GM19438 (cell line): ENCODE data around the gene CAD.
"Not testable (repeated sequence)": the region's sequence is repeated elsewhere in the genome, so short reads cannot be mapped to it uniquely, and the experiment has no call there.

Experiments used
- ATAC-seq: cut with Tn5 transposase; IDR thresholded peaks from one replicate; pipeline ENCODE4 v1.9.1; 2021; ENCODE audit warnings: low read depth; ENCODE audit not compliant: unreplicated experiment

The CAD gene

DNA sequence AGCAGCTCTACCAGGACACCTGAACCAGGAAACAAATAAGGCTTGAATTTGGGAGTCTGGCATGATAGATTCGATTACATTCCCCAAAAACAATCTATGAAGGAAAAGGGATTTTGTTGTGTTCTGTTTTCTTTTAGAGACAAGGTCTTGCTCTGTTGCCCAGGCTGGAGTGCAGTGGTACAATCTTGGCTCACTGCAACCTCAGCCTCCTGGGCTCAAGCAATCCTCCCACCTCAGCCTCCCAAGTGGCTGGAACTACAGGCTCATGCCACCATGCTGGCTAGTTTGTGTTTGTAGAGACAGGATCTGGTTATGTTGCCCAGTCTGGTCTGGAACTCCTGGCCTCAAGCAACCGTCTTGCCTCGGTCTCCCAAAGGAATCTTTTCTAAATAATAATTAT lies 19.1 kb upstream of the CAD start:
- not testable (repeated sequence) for ATAC-seq

DNA sequence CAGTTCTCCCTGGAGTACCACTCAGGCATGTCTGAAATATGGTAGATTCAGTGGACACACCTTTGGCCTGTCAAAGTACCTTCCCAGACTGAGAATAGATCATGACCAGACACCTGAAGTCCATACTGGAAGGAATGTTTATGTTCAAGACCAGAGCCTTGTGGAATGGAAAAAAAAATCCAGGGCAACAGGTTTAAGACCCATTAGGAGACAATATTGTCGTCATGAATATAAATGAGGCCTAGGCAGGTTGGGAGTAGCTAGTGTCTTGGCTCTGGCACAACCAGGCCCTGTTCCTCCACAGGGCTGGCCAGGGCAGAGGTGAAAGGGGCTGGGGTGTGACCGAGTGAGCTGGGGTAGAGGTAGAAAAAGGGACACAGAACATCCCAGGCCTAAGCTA lies 18.5 kb upstream of the CAD start:
- no peak for ATAC-seq

DNA sequence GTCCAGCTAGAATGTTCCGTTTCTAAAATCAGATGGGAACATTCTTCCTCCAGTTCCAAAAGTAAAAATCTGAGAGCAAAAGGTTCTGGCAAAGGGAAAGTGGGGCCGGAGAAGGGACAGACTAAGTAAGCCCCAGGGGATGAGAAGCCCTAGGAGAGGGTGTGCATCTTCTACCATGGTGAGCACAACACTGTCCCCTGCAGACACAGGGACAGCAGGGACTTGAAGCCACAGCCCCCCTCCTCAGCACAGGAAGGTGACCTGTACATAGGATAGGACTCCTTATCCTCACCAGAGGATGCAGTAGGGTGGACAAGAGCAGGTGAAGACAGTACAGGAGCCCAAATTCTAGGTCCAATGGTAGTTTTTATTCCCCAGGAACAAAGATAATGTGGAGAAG lies 17.9 kb upstream of the CAD start:
- no peak for ATAC-seq

DNA sequence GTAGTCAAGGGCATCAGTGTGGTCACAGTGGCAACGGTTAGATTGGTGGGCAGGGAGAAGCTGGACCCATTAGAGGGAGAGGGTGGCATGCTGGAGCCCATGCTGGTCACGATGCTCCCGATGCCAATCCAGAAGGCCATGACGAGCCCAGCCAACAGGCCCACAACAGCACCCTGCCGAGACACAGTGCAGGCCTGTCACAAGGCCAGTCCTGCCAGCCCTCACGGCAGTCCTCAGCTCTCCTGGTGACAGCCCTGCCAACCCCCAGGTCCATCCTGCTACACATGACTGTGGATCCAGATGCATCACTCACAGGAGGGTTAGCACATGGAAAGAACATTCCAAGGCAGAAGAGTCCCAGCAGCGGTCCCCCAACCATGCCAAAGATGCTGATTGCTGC lies 15.5 kb upstream of the CAD start:
- no peak for ATAC-seq

DNA sequence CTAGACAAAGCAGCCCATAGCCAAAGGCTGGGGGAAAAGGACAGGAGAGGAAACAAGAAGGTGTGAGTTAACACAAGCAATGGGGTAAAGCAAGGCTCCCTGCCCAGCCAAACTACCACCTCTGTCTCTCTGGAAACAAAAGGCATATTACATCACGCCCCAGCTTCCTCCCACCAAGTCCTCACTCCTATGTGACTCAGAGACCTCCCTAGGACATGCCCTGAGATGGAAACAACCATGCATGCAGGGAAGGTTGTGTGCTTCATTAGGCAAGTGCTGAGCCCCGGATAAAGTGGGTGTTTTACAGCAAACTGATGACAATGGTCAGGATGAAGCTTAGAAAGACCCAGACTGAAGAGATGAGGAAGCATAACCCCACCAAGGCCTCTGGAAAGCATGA lies 14.3 kb upstream of the CAD start:
- no peak for ATAC-seq

DNA sequence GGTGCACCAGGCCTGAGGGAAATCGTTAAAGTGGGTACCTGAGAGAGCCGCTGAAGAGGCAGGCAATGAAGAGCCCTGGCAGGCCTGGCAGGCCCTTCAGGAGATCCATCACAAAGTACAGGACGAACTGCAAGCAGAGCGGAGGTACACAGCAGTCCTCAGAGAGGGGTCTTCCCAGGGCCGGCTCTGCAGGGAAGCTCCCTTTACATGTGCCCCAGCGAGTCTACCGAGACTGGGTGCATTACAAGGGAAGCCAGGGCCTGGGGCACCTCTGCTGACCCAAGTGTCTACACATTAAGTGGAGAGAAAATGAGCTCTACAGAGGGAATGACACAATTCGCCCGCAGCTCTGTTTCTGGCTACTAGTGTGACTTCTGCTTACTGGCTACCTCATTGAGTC lies 13.4 kb upstream of the CAD start:
- ATAC-seq = no peak

DNA sequence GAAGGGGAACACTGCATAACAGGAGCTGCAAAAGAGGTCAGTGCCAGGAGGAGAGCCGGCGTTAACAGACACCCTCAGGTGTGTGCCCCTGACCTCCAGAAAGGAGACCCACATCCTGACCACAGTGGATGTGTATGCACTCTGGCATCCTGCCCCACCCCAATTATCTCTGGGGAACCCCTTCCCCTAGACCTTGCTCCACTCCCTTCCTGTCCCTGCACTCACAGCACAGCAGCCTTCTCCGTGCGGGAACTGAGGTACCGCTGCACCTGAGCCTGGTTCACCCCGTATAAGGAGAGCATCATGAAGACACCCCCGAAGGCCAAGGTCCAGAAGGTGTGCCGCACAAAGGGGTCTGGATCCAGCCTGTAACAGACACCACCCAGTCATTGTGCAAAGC lies 12.6 kb upstream of the CAD start:
- ATAC-seq = no peak

DNA sequence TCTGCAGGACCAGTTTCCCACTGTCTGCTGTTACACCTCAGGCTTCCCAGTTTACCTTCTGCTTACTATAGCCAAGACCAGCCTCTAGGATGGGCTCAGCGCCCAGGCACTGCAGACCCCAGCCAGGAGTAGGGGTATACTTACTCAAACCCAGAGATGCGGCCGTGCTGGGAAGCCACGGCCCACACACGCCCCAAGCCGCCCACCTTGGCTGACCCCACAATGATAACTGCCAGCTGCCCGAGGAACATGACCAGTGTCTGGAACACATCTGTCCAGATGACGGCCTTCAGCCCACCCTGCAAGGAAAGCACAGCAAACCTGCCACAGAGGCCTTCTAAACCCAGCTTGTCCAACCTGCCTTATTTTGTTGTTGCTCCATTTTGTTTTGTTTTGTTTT lies 12.0 kb upstream of the CAD start:
- ATAC-seq = no peak

DNA sequence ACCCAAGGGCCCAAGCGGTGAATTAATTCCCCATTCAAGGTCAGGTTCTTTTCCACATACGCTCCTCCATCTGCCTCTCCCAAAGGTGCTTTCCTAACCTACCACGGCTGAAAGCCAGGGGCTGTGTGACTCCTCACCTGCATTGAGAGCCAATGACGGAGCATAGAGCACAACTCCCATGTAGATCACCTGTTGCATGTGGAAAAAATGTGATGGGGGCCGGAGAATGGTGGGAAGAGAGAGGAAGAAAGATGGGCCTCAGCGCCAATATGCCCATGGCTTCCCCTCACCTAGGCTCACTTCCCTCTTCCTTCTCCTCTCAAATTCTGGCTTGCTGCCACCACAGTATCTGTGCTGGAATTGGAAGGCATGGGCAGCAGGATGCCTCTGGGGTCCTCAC lies 10.8 kb upstream of the CAD start:
- no peak for ATAC-seq

DNA sequence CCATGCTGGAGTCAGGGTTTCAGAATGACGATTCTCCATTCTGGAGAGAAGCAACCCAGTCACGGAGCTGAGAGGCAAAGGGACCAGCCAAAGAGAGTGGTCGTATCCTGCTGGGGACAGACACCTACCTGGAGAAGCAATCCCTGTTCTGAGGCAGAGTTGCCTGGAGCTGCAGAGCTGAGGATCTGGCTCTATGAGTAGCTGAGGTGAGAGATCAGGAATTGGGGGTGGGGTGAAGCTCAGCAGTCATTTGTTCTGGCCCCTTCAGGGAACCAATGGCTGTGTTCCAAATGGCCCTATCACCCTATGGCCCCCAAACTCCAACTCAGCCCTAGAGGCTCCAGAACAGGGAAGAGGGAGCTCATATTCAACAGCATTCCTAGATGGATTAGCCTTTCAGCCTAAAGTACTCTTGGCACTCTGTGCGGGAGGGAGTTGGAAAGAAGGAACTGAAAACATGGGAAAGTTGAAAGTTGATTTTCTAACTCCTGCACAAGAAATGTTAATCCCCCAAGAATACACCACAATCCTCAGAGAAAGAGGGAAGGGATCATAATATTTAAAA lies 8.6 kb upstream of the CAD start:
- no peak for ATAC-seq

DNA sequence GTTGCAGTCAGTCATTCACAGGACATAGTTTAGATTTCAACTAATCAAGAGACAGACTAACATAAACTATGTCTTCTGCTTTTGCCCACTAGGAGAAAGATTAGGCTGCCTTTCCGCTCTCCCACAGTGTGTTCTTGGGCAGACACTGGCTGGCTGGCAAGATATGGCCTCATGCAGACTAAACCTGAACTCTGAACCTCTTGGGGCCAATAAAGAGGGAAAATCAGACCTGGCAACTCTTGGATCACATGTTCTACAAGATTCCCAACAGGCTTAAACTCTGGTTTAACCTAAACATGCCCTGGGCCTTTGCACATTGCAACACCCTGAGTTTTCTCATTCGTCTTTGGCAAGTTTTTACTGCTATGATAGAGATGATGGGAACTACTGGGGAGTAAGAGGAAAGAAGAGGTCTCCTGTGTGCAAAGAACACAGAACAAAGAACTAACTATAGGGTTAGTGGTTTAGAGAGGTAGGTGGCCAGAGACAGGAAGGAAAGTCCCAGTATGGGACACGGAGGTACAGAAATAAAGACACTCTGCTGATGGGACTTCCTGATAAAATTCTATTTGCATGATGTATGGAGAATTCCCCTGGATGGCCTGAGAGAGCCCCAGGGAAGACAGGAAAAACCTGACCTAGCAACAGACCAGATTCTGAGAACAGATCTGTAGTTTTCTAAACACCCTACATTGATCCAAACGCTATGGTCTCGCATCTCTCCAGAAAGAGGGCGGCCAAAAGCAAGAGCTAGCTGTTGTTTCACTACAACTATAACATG lies 7.4 kb upstream of the CAD start:
- ATAC-seq = no peak

DNA sequence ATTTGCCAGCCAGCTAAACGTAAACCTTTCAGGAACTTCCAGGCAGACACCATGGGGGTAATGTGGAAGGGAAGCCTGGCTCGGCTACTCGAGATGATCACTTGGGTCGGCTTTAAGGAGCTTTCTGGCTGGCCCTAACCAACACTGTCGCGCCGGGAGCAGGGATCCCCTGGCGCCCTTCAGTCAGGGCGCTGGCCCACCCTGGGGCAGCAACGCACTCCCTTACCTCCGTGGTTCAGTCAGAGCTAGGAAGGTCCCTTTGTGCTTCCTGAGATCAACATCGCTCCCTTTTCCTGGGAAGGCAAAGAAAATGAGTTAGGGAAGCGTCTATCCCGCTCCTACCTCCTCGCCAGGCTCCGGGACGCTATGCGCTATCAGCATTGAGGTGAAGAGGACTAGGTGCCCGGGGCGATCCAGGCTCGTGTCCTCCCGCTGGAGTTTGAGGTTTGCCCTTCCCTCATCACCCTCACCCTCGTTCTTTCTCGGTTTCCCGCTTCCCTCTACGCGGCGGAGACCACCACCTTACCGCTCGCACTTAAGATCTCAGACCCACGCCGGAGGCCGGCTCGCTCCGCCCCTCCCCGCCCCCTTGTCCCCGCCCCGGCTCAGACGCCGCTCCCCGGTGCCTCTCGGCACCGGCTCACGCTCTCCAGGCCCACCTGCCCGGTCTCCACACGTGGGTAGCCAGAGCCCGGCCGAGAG lies 5.8 kb upstream of the CAD start:
- no peak for ATAC-seq

DNA sequence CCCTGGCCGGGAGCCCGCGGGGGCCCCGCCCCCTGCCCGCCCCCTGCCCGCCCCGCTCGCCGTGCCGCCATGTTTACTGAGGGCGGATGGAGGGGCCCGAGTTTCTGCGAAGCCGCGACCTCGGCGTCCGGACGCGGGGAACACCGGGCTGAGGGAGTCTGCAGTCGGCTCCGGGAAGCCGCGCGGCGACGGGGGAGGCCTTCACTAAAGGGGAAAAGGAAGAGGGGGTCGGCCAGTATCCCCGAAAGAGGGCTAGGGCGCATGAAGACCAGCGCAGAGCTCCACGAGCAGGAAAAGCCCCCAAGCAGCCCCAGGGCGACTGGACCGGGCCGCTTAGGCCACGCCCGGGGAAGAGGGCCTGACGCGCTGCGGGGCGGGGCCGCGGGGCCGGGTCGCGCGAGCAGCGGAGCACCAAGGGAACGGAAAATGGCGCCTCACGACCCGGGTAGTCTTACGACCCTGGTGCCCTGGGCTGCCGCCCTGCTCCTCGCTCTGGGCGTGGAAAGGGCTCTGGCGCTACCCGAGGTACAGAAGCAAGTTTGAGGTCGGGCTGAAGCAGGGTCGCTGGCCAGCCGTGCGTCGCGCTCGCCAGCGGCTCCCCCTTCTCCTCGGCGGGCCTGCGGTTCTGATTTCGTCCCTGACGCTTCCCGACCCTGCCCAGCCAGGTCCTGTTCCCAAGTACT lies 5.1 kb upstream of the CAD start, which contains the start of the genes ATRAID and SLC5A6:
Gene ATRAID (plus strand): TSS at position 99 of the 683 bp plus-strand sequence. CDS start 328 bp downstream, at position 427.
Gene SLC5A6 (minus strand): TSS at position 326 of the 683 bp plus-strand sequence. CDS start 4,618 bp downstream, outside the sequence.
- peak; percentile 78 for ATAC-seq

DNA sequence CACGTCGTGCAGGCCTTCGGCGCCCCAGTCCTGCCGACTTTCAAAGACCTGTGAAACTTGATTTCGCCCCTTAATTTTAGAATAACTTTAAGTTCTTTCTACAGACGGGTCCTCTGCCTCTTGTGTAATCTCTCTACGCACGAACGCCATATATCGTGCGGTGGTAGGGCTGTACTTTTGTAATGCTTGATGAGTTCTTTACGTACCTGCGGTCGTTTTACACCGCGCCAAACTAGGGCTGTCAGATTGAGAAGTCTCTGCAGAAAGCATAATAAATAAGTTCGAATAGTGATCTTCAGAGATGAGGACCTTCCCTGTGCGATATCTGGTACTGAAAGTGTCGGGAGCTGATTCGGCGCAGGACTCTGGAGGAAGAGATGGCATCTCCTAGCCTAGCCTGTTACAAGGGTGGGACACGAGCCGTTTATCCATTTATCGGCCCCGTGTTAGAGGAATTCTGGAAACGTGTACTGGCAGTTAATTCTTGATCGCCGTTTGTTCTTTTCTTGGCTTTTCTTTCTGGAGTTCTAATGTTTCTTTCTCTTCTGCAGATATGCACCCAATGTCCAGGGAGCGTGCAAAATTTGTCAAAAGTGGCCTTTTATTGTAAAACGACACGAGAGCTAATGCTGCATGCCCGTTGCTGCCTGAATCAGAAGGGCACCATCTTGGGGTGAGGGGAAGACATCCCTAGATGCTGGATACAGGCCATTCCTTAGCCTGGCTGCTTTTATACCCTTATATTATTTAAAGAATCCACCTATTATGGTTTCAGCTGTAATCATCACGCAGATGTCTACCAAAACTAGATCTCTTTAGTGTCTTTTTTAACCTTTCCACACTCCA lies 4.3 kb upstream of the CAD start:
- peak; percentile 1 for ATAC-seq

DNA sequence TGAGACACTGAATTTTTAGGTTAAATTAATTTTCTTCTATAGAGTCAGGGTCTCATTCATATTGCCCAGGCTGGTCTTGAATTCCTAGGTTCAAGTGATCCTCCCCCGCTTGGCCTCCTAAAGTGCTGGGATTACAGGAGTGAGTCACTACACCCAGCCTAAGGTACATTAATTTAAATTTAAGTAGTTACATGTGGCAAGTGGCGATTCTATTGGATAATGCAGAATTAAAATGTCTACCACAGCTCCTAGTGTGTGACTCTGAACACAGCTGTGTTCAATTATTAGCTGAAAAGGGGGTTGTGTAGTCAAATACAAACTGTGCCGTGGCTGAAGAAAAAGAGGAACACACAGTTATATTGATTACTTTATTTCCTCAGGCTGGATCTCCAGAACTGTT lies 2.2 kb upstream of the CAD start:
- ATAC-seq = no peak

DNA sequence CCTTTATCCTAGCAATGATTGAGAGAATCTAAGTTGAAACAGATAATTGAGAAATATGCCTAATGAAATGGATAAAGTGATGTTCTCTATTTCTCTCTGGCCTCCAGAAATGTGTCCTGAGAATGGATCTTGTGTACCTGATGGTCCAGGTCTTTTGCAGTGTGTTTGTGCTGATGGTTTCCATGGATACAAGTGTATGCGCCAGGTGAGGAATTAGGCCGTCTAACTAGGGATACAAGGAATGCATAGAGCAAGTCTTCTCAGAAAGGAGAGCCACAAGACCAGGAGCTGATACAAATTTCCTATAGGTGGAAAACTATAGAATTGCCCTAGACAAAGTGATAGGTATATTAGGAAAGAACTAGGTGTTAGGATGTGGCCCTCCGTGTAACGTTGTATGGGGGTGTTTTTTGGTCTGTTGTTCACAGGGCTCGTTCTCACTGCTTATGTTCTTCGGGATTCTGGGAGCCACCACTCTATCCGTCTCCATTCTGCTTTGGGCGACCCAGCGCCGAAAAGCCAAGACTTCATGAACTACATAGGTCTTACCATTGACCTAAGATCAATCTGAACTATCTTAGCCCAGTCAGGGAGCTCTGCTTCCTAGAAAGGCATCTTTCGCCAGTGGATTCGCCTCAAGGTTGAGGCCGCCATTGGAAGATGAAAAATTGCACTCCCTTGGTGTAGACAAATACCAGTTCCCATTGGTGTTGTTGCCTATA lies 592 bp upstream of the CAD start:
- no peak for ATAC-seq

DNA sequence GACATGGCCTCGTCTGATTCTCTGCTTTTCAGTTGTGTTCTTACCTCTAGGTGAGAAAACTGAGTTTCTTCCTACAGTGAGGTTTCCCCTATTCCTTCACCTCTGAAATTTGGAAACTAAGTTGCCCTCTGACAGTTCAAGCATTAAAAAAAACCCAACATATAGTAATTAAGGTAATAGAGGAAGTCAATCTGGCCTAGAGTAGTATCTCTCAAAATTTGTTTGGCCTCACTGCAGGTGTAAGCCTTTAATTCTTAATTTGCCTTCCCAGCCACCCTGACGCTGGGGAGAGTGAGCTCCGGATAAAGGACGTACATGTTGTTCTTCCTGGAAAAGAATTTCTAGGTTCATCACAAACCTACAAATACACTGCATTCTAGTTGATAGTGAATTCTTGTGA lies 1.4 kb downstream of the CAD start:
- no peak for ATAC-seq

DNA sequence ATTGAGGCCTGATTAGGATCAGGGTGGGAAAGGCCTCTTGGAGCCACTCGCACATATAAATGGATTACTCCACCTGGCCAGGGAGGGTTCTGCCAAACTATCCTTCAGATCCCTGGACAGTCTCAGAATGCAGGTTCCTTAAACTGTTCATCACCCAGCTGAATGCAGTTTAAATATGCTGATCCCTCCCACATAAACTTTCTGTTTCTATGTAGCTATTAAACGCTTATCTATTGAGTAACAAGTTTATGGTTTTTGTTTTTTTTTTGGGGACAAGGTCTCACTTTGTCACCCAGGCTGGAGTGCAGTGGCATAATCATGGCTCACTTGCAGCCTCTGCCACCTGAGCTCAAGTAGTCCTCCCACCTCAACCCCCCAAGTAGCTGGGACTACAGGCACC lies 1.9 kb downstream of the CAD start:
- ATAC-seq = no peak

DNA sequence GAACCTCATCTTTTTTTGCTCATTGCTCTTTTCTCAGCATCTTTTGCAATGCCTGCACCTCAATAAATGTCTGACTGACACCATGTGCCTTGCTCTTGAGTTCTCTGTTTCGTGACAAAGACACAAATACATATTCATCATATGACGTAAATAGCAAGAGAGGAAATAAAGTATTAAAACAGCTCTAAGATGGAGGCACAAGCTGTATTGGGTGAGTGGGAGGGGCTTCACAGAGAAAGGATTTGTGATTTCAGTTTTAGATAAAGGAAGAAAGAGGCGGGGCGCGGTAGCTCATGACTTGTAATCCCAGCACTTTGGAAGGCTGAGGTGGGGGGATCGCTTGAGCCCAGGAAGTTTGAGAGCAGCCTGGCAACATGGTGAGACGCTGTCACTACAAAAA lies 2.9 kb downstream of the CAD start:
- no peak for ATAC-seq

DNA sequence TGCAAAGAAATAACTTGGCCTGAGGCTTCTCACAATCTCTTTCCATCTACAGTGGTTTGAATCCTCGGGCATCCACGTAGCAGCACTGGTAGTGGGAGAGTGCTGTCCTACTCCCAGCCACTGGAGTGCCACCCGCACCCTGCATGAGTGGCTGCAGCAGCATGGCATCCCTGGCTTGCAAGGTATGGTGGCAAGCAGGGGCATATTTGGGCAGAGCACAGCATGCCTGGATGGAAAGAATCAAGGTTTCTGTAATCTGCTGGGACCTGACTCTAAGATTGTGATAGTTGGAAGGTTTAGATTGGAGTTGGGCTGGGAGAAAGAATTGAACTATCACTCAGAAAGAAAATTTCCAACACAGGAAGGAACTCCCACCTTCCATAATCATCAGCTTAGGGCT lies 4.0 kb downstream of the CAD start:
- ATAC-seq = no peak
